Upper lobe of left lung (tissue), 4 donors: ENCODE data around the gene SMPX.

Source experiments
- EP300 ChIP-seq, 4 donors: sonication (generic); formaldehyde crosslinking; IDR thresholded peaks; one replicate each; pipeline ENCODE4 v1.5.1; 2017; ENCODE audit warnings: antibody characterized with exemption in 4 of 4, control low read depth in 2 of 4
- TF ChIP-seq, protein P1 (sequence below), 6 experiments: fragments of 450-650 bp in 4 of 6; fragments of 200-600 bp in 2 of 6; sonication (generic) in 2 of 6; IDR thresholded peaks; one replicate each; pipeline ENCODE4 v1.5.1; 2016 to 2019; ENCODE audit warnings: antibody characterized with exemption in 6 of 6

DNA sequence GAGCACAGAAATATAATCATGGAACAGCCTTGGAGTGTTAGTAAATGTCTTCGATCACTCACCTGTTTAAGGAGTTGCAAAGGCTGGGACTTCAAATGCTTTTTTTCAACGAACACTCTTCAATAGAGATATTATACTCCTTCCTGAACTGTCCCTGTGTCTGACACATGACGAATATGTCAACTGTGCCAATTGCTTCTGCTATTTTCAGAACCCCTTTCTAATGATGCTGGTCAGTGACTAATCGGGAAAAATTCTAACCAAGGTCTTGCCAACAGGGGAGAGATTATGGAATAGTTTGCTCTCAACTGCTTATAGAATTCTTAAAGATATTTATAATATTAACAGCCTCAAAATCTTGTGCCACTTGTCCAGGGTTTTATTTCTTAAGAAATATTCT lies 91.2 kb downstream of the SMPX start:
- no peak for TF ChIP-seq EP300 (IDR thresholded peaks at IDR 0.05)
- TF ChIP-seq, protein P1, sequence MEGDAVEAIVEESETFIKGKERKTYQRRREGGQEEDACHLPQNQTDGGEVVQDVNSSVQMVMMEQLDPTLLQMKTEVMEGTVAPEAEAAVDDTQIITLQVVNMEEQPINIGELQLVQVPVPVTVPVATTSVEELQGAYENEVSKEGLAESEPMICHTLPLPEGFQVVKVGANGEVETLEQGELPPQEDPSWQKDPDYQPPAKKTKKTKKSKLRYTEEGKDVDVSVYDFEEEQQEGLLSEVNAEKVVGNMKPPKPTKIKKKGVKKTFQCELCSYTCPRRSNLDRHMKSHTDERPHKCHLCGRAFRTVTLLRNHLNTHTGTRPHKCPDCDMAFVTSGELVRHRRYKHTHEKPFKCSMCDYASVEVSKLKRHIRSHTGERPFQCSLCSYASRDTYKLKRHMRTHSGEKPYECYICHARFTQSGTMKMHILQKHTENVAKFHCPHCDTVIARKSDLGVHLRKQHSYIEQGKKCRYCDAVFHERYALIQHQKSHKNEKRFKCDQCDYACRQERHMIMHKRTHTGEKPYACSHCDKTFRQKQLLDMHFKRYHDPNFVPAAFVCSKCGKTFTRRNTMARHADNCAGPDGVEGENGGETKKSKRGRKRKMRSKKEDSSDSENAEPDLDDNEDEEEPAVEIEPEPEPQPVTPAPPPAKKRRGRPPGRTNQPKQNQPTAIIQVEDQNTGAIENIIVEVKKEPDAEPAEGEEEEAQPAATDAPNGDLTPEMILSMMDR (IDR thresholded peaks at IDR 0.05) = no peak
